RWPE1 (cell line): Measurements from ENCODE around the gene FGF18.

Experiments used
- CTCF ChIA-PET: fragments of 350-600 bp; sonication (Branson Sonifier 250); formaldehyde crosslinking; extraction: SDS; loops from one replicate; lab custom pipeline; 2021; lab: Yijun Ruan, JAX
- POLR2A ChIA-PET: fragments of 400-600 bp; formaldehyde crosslinking; extraction: SDS; loops from one replicate; lab custom pipeline; 2020; ENCODE audit warnings: antibody characterized with exemption; ENCODE audit not compliant: low non-redundant PET; lab: Yijun Ruan, JAX
- DNase-seq: peaks from one replicate; pipeline ENCODE4 v3.0.0; 2012; ENCODE audit warnings: low spot score
- H3K27ac ChIP-seq: fragments of 450-650 bp; 2 replicates; pipeline ENCODE4 v1.5.1; 2017
- CTCF ChIP-seq: fragments of 450-650 bp; conservative IDR thresholded peaks from 2 replicates; pipeline ENCODE4 v1.5.1; 2017; ENCODE audit warnings: low read depth, mild to moderate bottlenecking

The FGF18 gene

GRCh38 chr5:171427318-171428167 is 8.1 kb downstream of the FGF18 start:
- no peak for DNase-seq
- no peak overlapping the region for H3K27ac ChIP-seq
- CTCF ChIA-PET: interaction anchor here (0.6 to 0.8 kb wide), 3 partner anchors 8 to 611 kb away, joined by 3 to 6 read pairs (median 4); partner anchors contain the start of gene FGF18
- TF ChIP-seq CTCF: no peak
- POLR2A ChIA-PET: no interaction called here

GRCh38 chr5:171428168-171428696 is 8.8 kb downstream of the FGF18 start:
- ChIA-PET CTCF (interaction anchor here (0.5 to 1.7 kb wide), 2 partner anchors 10 to 107 kb away, joined by 4 to 5 read pairs; no protein-coding TSS in a partner anchor), POLR2A (no interaction called here)
- no peak for DNase-seq
- H3K27ac ChIP-seq: no peak overlapping the region
- no peak for TF ChIP-seq CTCF

GRCh38 chr5:171428809-171429542 is 9.5 kb downstream of the FGF18 start:
- DNase-seq: no peak
- ChIA-PET POLR2A (no interaction called here), CTCF (interaction anchor here (0.5 to 1.7 kb wide), 3 partner anchors 11 to 1666 kb away, joined by 4 to 5 read pairs (median 5); no protein-coding TSS in a partner anchor)
- TF ChIP-seq CTCF: no peak
- no peak overlapping the region for H3K27ac ChIP-seq

GRCh38 chr5:171429543-171429910 is 10.1 kb downstream of the FGF18 start:
- POLR2A ChIA-PET: no interaction called here
- TF ChIP-seq CTCF: no peak
- H3K27ac ChIP-seq: no peak overlapping the region
- CTCF ChIA-PET: interaction anchor here (0.6 to 1.7 kb wide), 2 partner anchors 11 to 1666 kb away, joined by 5 read pairs; no protein-coding TSS in a partner anchor
- DNase-seq: no peak

GRCh38 chr5:171431251-171431777 is 11.9 kb downstream of the FGF18 start:
- no peak for TF ChIP-seq CTCF
- no peak for DNase-seq
- CTCF ChIA-PET: no interaction called here
- no peak overlapping the region for H3K27ac ChIP-seq
- POLR2A ChIA-PET: interaction anchor here (0.5 to 0.6 kb wide), 2 partner anchors 13 to 16 kb away, joined by 5 to 6 read pairs; no protein-coding TSS in a partner anchor

- no peak for TF ChIP-seq CTCF
- ChIA-PET CTCF (no interaction called here), POLR2A (interaction anchor here (0.5 kb wide), 1 partner anchor 17 kb away, joined by 5 read pairs; no protein-coding TSS in a partner anchor)
- H3K27ac ChIP-seq: no peak overlapping the region
- DNase-seq: no peak
Observed at GRCh38 chr5:171432076-171432475, 12.6 kb downstream of the FGF18 start.
